ENCODE results near the gene CHTOP. TPM values are rescaled to one million over a fixed set of nuclear protein-coding genes. Genes with fewer than 3 reads are reported as not detected.
A peak's percentile ranks its signal among the peaks of the same experiment; 100 is the strongest.

CHTOP gene
- total and polyA plus RNA-seq, 2 of the 13 experiments (the other 11 are each of a cell fraction or from before 2014, with no cell fraction given), result 38.0 to 51.9 TPM

DNA sequence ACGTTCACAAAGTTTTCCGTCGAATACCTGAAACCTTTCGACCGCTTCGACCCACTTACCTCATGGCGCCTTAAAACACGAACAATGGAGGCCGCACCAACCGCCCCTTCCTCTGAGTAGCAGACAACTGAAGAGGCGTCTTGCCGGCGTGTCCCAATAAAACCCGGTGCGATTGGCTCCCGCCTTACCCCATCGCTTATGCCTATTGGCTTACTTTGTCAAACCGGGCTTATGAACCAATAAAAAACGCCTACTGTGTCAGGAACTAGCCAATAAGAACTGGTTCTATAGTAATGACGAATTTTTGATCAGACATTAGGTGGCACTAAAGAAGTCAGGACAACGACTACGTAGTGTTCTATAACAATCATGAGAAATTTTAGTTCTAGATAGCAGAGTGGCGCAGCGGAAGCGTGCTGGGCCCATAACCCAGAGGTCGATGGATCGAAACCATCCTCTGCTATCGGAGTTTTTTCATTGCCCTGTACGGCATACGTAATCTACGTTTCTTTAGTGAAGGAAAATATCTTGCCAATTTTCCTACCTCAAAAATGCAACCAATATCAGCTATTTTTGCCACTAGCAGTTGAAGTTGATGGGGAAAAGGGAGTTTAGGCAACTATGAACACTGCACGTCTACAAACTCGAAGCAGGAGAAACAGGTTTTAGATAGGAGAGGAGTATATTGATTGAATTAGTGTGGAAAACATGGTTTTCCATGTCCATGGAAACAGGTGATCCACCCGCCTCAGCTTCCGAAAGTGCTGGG, 37.2 kb downstream of the CHTOP start, which contains the start of gene ILF2 (continued):
- TF ChIP-seq RBFOX2 (IDR thresholded peaks at IDR 0.05; ENCODE audit: low read depth, low read length), result peak; percentile 21; the same call in 1 of the 2 replicates
- 0 out of 2 replicates have a peak, but pooled peaks have one; percentile 24 for TF ChIP-seq NFKBIZ (CRISPR knock-in tag; IDR thresholded peaks at IDR 0.05)
- peak; percentile 97 for TF ChIP-seq NFYC (CRISPR knock-in tag; IDR thresholded peaks at IDR 0.05)
- no peak for TF ChIP-seq ZBTB7A (CRISPR knock-in tag; IDR thresholded peaks at IDR 0.05)
- no peak for TF ChIP-seq ZNF337 (CRISPR knock-in tag; IDR thresholded peaks at IDR 0.05; ENCODE audit: borderline replicate concordance, low read depth)
- TF ChIP-seq ZNF496 (CRISPR knock-in tag; IDR thresholded peaks at IDR 0.05; ENCODE audit: insufficient replicate concordance), result no peak
- no peak; the same call in 1 of the 2 replicates for TF ChIP-seq ZNF567 (CRISPR knock-in tag; IDR thresholded peaks at IDR 0.05; ENCODE audit: borderline replicate concordance)
- 0 out of 2 replicates have a peak, but pooled peaks have one; percentile 5 for TF ChIP-seq ZNF652 (CRISPR knock-in tag; IDR thresholded peaks at IDR 0.05; ENCODE audit: borderline replicate concordance, low read depth)
- TF ChIP-seq, protein P1, sequence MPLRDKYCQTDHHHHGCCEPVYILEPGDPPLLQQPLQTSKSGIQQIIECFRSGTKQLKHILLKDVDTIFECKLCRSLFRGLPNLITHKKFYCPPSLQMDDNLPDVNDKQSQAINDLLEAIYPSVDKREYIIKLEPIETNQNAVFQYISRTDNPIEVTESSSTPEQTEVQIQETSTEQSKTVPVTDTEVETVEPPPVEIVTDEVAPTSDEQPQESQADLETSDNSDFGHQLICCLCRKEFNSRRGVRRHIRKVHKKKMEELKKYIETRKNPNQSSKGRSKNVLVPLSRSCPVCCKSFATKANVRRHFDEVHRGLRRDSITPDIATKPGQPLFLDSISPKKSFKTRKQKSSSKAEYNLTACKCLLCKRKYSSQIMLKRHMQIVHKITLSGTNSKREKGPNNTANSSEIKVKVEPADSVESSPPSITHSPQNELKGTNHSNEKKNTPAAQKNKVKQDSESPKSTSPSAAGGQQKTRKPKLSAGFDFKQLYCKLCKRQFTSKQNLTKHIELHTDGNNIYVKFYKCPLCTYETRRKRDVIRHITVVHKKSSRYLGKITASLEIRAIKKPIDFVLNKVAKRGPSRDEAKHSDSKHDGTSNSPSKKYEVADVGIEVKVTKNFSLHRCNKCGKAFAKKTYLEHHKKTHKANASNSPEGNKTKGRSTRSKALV (CRISPR knock-in tag; IDR thresholded peaks at IDR 0.05), result no peak
- TF ChIP-seq RCOR2 (CRISPR knock-in tag; IDR thresholded peaks at IDR 0.05), result peak; percentile 16; the same call in 1 of the 2 replicates
- no peak for TF ChIP-seq U2AF2 (IDR thresholded peaks at IDR 0.05; ENCODE audit: low read depth, low read length)
- TF ChIP-seq MYC (CRISPR knock-in tag; IDR thresholded peaks at IDR 0.05; ENCODE audit: borderline replicate concordance), result peak; percentile 91
- TF ChIP-seq ZNF629 (CRISPR knock-in tag; conservative IDR thresholded peaks at IDR 0.05), result peak; percentile 45; the same call in 1 of the 2 replicates
- no peak for TF ChIP-seq TCF12 (IDR thresholded peaks at IDR 0.05)
- no peak for TF ChIP-seq TCF12 (CRISPR knock-in tag; IDR thresholded peaks at IDR 0.05)
- TF ChIP-seq MLLT10 (CRISPR knock-in tag; IDR thresholded peaks at IDR 0.05), result no peak
- TF ChIP-seq DR1 (CRISPR knock-in tag; IDR thresholded peaks at IDR 0.05), result peak; percentile 29; the same call in 1 of the 2 replicates
- no peak for TF ChIP-seq RELA (CRISPR knock-in tag; IDR thresholded peaks at IDR 0.05)
- TF ChIP-seq TOPORS (CRISPR knock-in tag; IDR thresholded peaks at IDR 0.05), result no peak; the same call in 1 of the 2 replicates
- no peak for TF ChIP-seq MZF1 (CRISPR knock-in tag; IDR thresholded peaks at IDR 0.05; ENCODE audit: borderline replicate concordance)
- TF ChIP-seq HOXA7 (CRISPR knock-in tag; IDR thresholded peaks at IDR 0.05), result no peak
- peak; percentile 87 for TF ChIP-seq THAP11 (CRISPR knock-in tag; IDR thresholded peaks at IDR 0.05)
- no peak for TF ChIP-seq TOE1 (CRISPR knock-in tag; IDR thresholded peaks at IDR 0.05)
- TF ChIP-seq KLF9 (CRISPR knock-in tag; IDR thresholded peaks at IDR 0.05; ENCODE audit: low read depth), result no peak
- no peak for TF ChIP-seq REXO4 (CRISPR knock-in tag; IDR thresholded peaks at IDR 0.05; ENCODE audit: borderline replicate concordance)
- no peak for TF ChIP-seq NONO (IDR thresholded peaks at IDR 0.05)
- TF ChIP-seq NONO (CRISPR knock-in tag; conservative IDR thresholded peaks at IDR 0.05), result peak; percentile 87
- TF ChIP-seq ZNF441 (CRISPR knock-in tag; IDR thresholded peaks at IDR 0.05; ENCODE audit: borderline replicate concordance), result no peak
- TF ChIP-seq ZNF768 (CRISPR knock-in tag; IDR thresholded peaks at IDR 0.05), result no peak
- no peak for TF ChIP-seq NFKB2 (CRISPR knock-in tag; IDR thresholded peaks at IDR 0.05; ENCODE audit: borderline replicate concordance)
- no peak for TF ChIP-seq JDP2 (CRISPR knock-in tag; IDR thresholded peaks at IDR 0.05; ENCODE audit: borderline replicate concordance)

Data from HepG2 (cell line).